GM12874 (cell line): Measurements from ENCODE around the gene CD96.

ENCODE experiments used
- TF ChIP-seq, protein P1 (sequence below): IDR thresholded peaks from 2 replicates; pipeline ENCODE4 v1.5.1; 2011; ENCODE audit warnings: low read depth, mild to moderate bottlenecking, control low read depth, low read length, moderate library complexity; ENCODE audit not compliant: insufficient read depth

The CD96 gene

DNA sequence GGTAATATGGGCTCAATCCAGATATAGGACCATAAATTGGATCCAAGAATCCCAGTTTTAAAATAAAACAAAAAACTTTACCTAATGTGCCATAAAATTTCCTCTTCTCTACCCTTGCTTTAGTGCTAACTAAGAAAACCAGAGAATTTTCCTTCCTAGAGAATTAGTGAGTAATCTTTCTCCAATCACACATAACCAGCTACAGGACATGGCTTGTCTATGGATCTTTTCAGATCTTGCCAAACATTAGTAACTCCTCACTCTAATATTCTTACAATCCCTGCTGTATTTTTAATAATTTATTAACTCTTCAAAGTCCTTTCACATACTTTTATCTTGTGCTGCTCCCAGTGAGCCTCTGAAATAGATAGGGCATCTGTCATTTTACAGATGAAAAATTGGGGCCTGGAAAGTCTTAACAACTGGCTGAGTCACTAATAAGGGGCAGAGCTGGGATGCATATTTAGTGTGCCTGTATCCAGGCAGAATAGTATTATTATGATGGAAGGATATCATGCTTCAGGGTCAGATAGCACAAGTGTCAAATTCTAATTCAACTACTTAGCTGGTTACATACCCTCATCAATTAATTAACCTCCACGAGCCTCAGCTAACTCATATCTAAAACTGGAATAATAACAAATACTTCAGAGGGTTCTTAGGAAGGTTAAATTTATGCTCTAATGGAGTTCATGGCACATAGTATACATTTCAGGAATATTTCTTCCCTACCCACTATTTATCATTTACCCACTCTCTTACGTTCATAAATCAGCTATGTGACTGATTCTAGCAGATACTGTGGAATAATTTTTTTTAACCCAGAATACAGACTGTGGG, 47.5 kb downstream of the CD96 start:
- TF ChIP-seq, protein P1, sequence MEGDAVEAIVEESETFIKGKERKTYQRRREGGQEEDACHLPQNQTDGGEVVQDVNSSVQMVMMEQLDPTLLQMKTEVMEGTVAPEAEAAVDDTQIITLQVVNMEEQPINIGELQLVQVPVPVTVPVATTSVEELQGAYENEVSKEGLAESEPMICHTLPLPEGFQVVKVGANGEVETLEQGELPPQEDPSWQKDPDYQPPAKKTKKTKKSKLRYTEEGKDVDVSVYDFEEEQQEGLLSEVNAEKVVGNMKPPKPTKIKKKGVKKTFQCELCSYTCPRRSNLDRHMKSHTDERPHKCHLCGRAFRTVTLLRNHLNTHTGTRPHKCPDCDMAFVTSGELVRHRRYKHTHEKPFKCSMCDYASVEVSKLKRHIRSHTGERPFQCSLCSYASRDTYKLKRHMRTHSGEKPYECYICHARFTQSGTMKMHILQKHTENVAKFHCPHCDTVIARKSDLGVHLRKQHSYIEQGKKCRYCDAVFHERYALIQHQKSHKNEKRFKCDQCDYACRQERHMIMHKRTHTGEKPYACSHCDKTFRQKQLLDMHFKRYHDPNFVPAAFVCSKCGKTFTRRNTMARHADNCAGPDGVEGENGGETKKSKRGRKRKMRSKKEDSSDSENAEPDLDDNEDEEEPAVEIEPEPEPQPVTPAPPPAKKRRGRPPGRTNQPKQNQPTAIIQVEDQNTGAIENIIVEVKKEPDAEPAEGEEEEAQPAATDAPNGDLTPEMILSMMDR = no peak

DNA sequence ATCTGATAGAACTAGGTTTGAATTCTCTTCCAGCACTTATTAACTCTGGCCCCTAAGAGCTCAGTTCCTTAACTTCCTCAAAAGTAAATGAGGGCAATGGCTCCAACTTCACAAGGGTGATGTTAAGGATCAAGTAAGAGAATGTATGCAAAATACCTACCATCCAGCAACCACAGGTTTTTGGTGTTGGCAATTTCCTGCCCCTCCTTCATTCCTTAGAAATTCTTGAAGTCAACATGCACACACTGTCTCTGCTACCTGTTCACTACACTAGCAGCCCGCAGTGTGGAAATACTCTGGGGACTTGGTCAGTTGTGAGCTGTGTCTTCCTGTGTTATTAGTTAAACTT, 48.1 kb downstream of the CD96 start:
- TF ChIP-seq, protein P1 = no peak

- TF ChIP-seq, protein P1 = no peak
Observed at GRCh38 chr3:111591555-111591954, 49.6 kb downstream of the CD96 start.

- TF ChIP-seq, protein P1 = no peak
Observed at GRCh38 chr3:111592143-111592542, 50.1 kb downstream of the CD96 start.

GRCh38 chr3:111592936-111593335, 50.9 kb downstream of the CD96 start:
- TF ChIP-seq, protein P1 = no peak

DNA sequence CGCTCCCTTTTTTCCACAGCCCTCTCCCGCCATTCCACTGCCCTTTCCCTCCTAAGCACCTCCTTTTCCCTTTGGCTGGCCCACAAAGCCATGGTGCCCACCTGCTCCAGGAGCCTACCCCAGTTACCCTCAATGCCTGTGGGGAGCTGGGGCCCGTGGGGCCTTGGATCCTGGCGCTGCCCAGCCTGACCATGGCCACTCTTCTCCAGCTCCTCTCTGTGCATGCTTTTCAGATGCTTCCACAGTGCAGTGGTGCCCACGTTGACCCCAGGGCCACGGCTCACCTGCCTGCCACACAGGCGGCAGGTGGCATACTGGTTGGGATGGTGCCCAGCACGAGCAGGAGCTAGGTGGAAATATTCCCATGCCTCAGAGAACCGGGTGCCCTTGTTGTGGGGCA, 51.7 kb downstream of the CD96 start:
- TF ChIP-seq, protein P1 = no peak

GRCh38 chr3:111594205-111594604, 52.2 kb downstream of the CD96 start:
- TF ChIP-seq, protein P1 = no peak

- TF ChIP-seq, protein P1 = no peak
Observed at GRCh38 chr3:111594781-111595180, 52.8 kb downstream of the CD96 start.
